ENCODE data around the gene PPP2R1B.

DNA sequence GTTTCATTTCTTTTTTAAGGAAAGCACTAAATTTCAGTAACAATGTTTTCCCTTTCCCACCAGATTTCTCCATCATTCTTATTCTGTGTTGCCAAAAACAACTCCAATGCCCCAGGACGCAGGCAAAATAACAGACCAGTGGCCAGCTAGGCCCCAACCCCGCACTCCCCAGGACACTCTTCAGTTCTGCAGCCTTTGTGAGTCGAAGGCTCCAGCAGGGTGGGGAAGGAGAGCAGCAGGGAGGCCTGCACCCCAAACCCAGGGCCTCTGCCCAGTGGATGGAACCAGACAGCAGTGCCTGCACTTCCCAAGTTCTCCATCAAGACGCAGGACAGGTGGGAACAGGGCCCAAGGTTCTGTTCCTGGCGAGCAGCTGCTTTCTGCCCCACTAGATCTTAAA is 34.4 kb downstream of the PPP2R1B start:
- TF ChIP-seq CTCF (IDR thresholded peaks at IDR 0.05), result no peak
- TF ChIP-seq POLR2A (IDR thresholded peaks at IDR 0.05), result no peak
